PC-9 (cell line): ENCODE measurements around the gene ADH5. TPM values are rescaled to one million over a fixed set of nuclear protein-coding genes. Genes with fewer than 3 reads are reported as not detected.

Experiments used
- BruUV-seq: library from RNA; stranded (reverse); fragments of 400-500 nt; replicated peaks from 2 replicates; lab custom pipeline; 2021; lab: Mats Ljungman, UMichigan
- CTCF ChIA-PET: fragments of 300-600 bp; sonication (Branson Sonifier 250); formaldehyde crosslinking; loops from one replicate; lab custom pipeline; 2022; ENCODE audit warnings: antibody characterized with exemption; lab: Charles Lee
- POLR2A ChIA-PET: fragments of 300-600 bp; sonication (Branson Sonifier 250); formaldehyde crosslinking; loops from one replicate; lab custom pipeline; 2022; ENCODE audit warnings: antibody characterized with exemption; ENCODE audit not compliant: unreplicated experiment; lab: Charles Lee
- DNase-seq, 2 experiments: peaks; one replicate each; pipeline versions ENCODE4 v3.0.0 to v3.0.0-alpha.2; 2015 to 2022; ENCODE audit warnings: mixed read lengths in 1 of 2
- H2AFZ ChIP-seq: fragments of 200-600 bp; sonication (generic); 2 replicates; pipeline ENCODE4 v1.8.1; 2017; ENCODE audit warnings: antibody characterized with exemption
- H3F3A ChIP-seq: fragments of 200-600 bp; sonication (generic); 2 replicates; pipeline ENCODE4 v1.8.1; 2017; ENCODE audit warnings: antibody characterized with exemption, mild to moderate bottlenecking, low read depth; ENCODE audit not compliant: insufficient read depth
- H3K27ac ChIP-seq: fragments of 200-600 bp; sonication (generic); 2 replicates; pipeline ENCODE4 v1.6.1; 2016; ENCODE audit warnings: mixed run types
- H3K27me3 ChIP-seq: fragments of 200-600 bp; sonication (generic); 2 replicates; pipeline ENCODE4 v1.6.1; 2016; ENCODE audit warnings: low read depth, mixed run types; ENCODE audit not compliant: insufficient read depth
- H3K36me3 ChIP-seq: fragments of 200-600 bp; sonication (generic); 2 replicates; pipeline ENCODE4 v1.6.1; 2016; ENCODE audit warnings: low read depth, mixed run types
- H3K4me1 ChIP-seq: fragments of 200-600 bp; sonication (generic); replicated peaks from 2 replicates; pipeline ENCODE4 v1.6.1; 2016; ENCODE audit warnings: mixed run types; ENCODE audit not compliant: insufficient read depth
- H3K4me2 ChIP-seq: fragments of 200-600 bp; sonication (generic); 2 replicates; pipeline ENCODE4 v1.6.1; 2017; ENCODE audit warnings: mixed run types
- H3K4me3 ChIP-seq: fragments of 200-600 bp; sonication (generic); 2 replicates; pipeline ENCODE4 v1.6.1; 2016; ENCODE audit warnings: mixed run types
- H3K79me2 ChIP-seq: fragments of 200-600 bp; sonication (generic); 2 replicates; pipeline ENCODE4 v1.6.1; 2017; ENCODE audit warnings: low read depth, mixed run types
- H3K9me2 ChIP-seq: fragments of 200-600 bp; sonication (generic); 2 replicates; pipeline ENCODE4 v1.8.1; 2017; ENCODE audit warnings: mild to moderate bottlenecking; ENCODE audit not compliant: insufficient read depth
- H3K9me3 ChIP-seq: fragments of 200-600 bp; sonication (generic); 2 replicates; pipeline ENCODE4 v1.8.1; 2016; ENCODE audit warnings: low read depth; ENCODE audit not compliant: insufficient read depth
- H4K20me1 ChIP-seq: fragments of 200-600 bp; sonication (generic); 2 replicates; pipeline ENCODE4 v1.8.1; 2017; ENCODE audit not compliant: insufficient read depth
- EZH2 ChIP-seq: fragments of 200-600 bp; sonication (generic); IDR thresholded peaks from 2 replicates; pipeline ENCODE4 v1.8.0; 2017; ENCODE audit warnings: antibody characterized with exemption, low read depth
- intact Hi-C: fragments of 100-400 bp; cut with micrococcal nuclease; formaldehyde crosslinking; loops from one replicate; pipeline ENCODE4 v1.10.0; 2022; ENCODE audit not compliant: unreplicated experiment
- total RNA-seq: library from RNA; stranded (reverse); gene quantifications from 2 replicates; pipeline ENCODE4 v1.2.3, GENCODE V29; 2021
- TF ChIP-seq, protein P1 (sequence below): fragments of 200-600 bp; sonication (generic); conservative IDR thresholded peaks from 2 replicates; pipeline ENCODE4 v1.6.1; 2017; ENCODE audit warnings: mixed run types, antibody characterized with exemption, mild to moderate bottlenecking, moderate library complexity

The ADH5 gene
- total RNA-seq, 1 experiment from 2014 or later = 94.7 TPM

GRCh38 chr4:99091216-99091575 is 2.6 kb upstream of the ADH5 start:
- Histone ChIP-seq H3K27ac (no peak overlapping the region), H3K9me2 (no peaks in the 10 kb centered on the region), H3K9me3 (no peaks in the 10 kb centered on the region), H4K20me1 (no peaks in the 10 kb centered on the region), H2AFZ (no peak overlapping the region), H3K4me1 (peaks cover 17% of the 10 kb centered on the region), H3K79me2 (peaks cover 32% of the 10 kb centered on the region), H3K36me3 (no peaks in the 10 kb centered on the region), H3K4me2 (no peak overlapping the region), H3F3A (0 out of 2 replicates have a peak, but pooled peaks cover 4% of the 10 kb centered on the region), H3K4me3 (no peak overlapping the region), H3K27me3 (no peaks in the 10 kb centered on the region)
- intact Hi-C loops = no loop called here
- no peak for TF ChIP-seq EZH2
- TF ChIP-seq, protein P1, sequence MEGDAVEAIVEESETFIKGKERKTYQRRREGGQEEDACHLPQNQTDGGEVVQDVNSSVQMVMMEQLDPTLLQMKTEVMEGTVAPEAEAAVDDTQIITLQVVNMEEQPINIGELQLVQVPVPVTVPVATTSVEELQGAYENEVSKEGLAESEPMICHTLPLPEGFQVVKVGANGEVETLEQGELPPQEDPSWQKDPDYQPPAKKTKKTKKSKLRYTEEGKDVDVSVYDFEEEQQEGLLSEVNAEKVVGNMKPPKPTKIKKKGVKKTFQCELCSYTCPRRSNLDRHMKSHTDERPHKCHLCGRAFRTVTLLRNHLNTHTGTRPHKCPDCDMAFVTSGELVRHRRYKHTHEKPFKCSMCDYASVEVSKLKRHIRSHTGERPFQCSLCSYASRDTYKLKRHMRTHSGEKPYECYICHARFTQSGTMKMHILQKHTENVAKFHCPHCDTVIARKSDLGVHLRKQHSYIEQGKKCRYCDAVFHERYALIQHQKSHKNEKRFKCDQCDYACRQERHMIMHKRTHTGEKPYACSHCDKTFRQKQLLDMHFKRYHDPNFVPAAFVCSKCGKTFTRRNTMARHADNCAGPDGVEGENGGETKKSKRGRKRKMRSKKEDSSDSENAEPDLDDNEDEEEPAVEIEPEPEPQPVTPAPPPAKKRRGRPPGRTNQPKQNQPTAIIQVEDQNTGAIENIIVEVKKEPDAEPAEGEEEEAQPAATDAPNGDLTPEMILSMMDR = no peak
- BruUV-seq = no TSS peak
- ChIA-PET CTCF (no interaction called here), POLR2A (no interaction called here)
- DNase-seq = no peak

- intact Hi-C loops = no loop called here
- Histone ChIP-seq H3K4me1 (peaks cover 17% of the 10 kb centered on the region), H3K4me2 (no peak overlapping the region), H3K9me2 (no peaks in the 10 kb centered on the region), H3K36me3 (no peaks in the 10 kb centered on the region), H3K79me2 (peaks cover 36% of the 10 kb centered on the region), H3K4me3 (no peak overlapping the region), H3K27ac (no peak overlapping the region), H3F3A (0 out of 2 replicates have a peak, but pooled peaks cover 4% of the 10 kb centered on the region), H3K27me3 (no peaks in the 10 kb centered on the region), H2AFZ (no peak overlapping the region), H4K20me1 (no peaks in the 10 kb centered on the region), H3K9me3 (no peaks in the 10 kb centered on the region)
- POLR2A ChIA-PET = no interaction called here
- TF ChIP-seq EZH2 = no peak
- TF ChIP-seq, protein P1 = no peak
- DNase-seq = no peak
- CTCF ChIA-PET = no interaction called here
- BruUV-seq = no TSS peak
Observed at GRCh38 chr4:99090481-99091215, 2.1 kb upstream of the ADH5 start.

DNA sequence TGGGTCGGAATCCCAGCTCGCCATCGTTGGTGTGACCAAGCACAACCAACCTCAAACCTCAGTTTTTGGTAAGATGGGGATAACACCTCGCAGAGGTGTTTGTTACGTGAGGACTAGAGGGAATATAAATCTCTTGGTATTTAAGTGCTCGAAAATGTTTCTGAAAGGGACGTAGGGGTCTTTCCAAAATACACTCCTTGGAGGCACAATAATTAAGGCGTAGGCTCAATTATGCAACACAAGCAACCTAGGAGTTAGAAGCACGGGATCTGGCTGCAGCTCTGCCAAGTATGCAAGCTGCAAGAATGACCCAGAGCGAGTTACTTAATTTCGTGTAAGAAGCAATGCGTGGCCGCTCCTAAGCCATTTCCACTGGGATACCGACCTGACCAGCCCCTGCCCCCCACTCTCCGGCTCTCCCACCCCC is 552 bp downstream of the ADH5 start:
- peak overlapping the region; percentile 74; the same call in 1 of the 2 replicates for H2AFZ ChIP-seq
- CTCF ChIA-PET = no interaction called here
- intact Hi-C loops = no loop called here

More for the DNA sequence above, 552 bp downstream of the ADH5 start:
- Histone ChIP-seq H3K36me3 (peaks cover 13% of the 10 kb centered on the region), H3K9me3 (no peaks in the 10 kb centered on the region), H3K4me1 (peaks cover 17% of the 10 kb centered on the region), H3K4me3 (peak overlapping the region; percentile 99), H3K9me2 (no peaks in the 10 kb centered on the region), H3K4me2 (peak overlapping the region; percentile 84), H3K27me3 (no peaks in the 10 kb centered on the region), H3K79me2 (peaks cover 40% of the 10 kb centered on the region), H4K20me1 (0 out of 2 replicates have a peak, but pooled peaks cover 2% of the 10 kb centered on the region), H3F3A (0 out of 2 replicates have a peak, but pooled peaks cover 4% of the 10 kb centered on the region), H3K27ac (peak overlapping the region; percentile 71)
- POLR2A ChIA-PET = interaction anchor here (0.6 to 1.0 kb wide), 3 partner anchors 28 to 802 kb away, joined by 5 to 49 read pairs (median 5); no protein-coding TSS in a partner anchor
- TSS peak; percentile 57 for BruUV-seq
- DNase-seq = peak in 1 of 2 experiments; percentile 62
- TF ChIP-seq, protein P1 = no peak
- TF ChIP-seq EZH2 = no peak
